ENCODE results near the gene LBX2.

The LBX2 gene

GRCh38 chr2:74450570-74451190, 48.7 kb downstream of the LBX2 start:
- no peak for DNase-seq

GRCh38 chr2:74448771-74449170, 50.6 kb downstream of the LBX2 start:
- DNase-seq = no peak

All from RPMI8226 (cell line).